ENCODE results near the gene IL20RA.

DNA sequence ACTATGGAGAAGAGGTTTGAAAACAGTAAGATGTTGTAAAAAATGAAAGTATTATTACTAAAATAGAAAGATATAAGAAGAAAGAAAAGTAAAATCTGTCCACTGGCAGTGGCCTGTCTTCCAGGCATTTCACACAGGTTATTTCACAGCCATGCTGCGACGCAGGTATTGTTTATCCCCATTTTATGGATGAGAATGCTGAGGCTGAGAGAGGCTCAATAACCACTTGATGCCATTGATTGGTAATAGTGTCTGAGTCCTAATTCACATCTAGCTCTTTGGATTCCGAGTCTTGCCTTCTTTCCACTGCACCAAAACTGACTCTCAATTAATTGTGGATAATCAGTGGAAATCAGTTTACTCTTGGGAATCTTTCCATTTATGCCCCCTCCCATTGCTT lies 37.2 kb upstream of the IL20RA start:
- TF ChIP-seq, protein P1, sequence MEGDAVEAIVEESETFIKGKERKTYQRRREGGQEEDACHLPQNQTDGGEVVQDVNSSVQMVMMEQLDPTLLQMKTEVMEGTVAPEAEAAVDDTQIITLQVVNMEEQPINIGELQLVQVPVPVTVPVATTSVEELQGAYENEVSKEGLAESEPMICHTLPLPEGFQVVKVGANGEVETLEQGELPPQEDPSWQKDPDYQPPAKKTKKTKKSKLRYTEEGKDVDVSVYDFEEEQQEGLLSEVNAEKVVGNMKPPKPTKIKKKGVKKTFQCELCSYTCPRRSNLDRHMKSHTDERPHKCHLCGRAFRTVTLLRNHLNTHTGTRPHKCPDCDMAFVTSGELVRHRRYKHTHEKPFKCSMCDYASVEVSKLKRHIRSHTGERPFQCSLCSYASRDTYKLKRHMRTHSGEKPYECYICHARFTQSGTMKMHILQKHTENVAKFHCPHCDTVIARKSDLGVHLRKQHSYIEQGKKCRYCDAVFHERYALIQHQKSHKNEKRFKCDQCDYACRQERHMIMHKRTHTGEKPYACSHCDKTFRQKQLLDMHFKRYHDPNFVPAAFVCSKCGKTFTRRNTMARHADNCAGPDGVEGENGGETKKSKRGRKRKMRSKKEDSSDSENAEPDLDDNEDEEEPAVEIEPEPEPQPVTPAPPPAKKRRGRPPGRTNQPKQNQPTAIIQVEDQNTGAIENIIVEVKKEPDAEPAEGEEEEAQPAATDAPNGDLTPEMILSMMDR (IDR thresholded peaks at IDR 0.05), result no peak
- TF ChIP-seq POLR2A (IDR thresholded peaks at IDR 0.05) (no peak), POLR2AphosphoS5 (IDR thresholded peaks at IDR 0.05; ENCODE audit: insufficient read depth in 1 of 2, low read depth in 1 of 2) (no peak)

Measured in vagina (tissue), 2 donors.